Mammary epithelial cell (primary cell): ENCODE results near the gene TSKS.

ENCODE experiments used
- CTCF ChIP-seq, 2 donors: IDR thresholded peaks in 1 of 2; conservative IDR thresholded peaks in 1 of 2; 2 replicates each; pipeline ENCODE4 v1.5.1; 2011 to 2012; ENCODE audit warnings: inconsistent platforms in 2 of 2, low read length in 2 of 2, mild to moderate bottlenecking in 2 of 2, control low read depth in 1 of 2, low read depth in 1 of 2; ENCODE audit not compliant: insufficient read depth in 1 of 2; ENCODE audit errors: extremely low read depth in 1 of 2
- EZH2 ChIP-seq: IDR thresholded peaks from 2 replicates; pipeline ENCODE4 v1.6.1; 2012; ENCODE audit warnings: low read length, inconsistent platforms, borderline replicate concordance

- no peak for TF ChIP-seq CTCF (conservative IDR thresholded peaks at IDR 0.05 in 1 of 2, IDR thresholded peaks at IDR 0.05 in 1 of 2; ENCODE audit: extremely low read depth in 1 of 2, insufficient read depth in 1 of 2, low read depth in 1 of 2, low read length in 2 of 2)
- TF ChIP-seq EZH2 = no peak
Observed at GRCh38 chr19:49801401-49801888, 38.3 kb upstream of the TSKS start.
